IPS-NIHi7 (cell line): ENCODE results near the gene CCL27.

Experiments
- DNase-seq: peaks from one replicate; pipeline ENCODE4 v3.0.0; 2012; ENCODE audit warnings: mixed read lengths; ENCODE audit errors: extremely low spot score

The CCL27 gene

GRCh38 chr9:34684816-34685215, 22.4 kb upstream of the CCL27 start:
- DNase-seq = no peak

GRCh38 chr9:34684145-34684544, 21.7 kb upstream of the CCL27 start:
- no peak for DNase-seq

GRCh38 chr9:34675869-34676268, 13.4 kb upstream of the CCL27 start:
- no peak for DNase-seq

- DNase-seq = peak; percentile 94
These were observed 12.7 kb upstream of the CCL27 start for GRCh38 chr9:34675048-34675714.

GRCh38 chr9:34674440-34674839, 12.0 kb upstream of the CCL27 start:
- no peak for DNase-seq

GRCh38 chr9:34671307-34671706, 8.8 kb upstream of the CCL27 start:
- DNase-seq = no peak

GRCh38 chr9:34669809-34670562, 7.5 kb upstream of the CCL27 start:
- DNase-seq = no peak

GRCh38 chr9:34665381-34666250, 3.2 kb upstream of the CCL27 start:
- DNase-seq = peak; percentile 94

GRCh38 chr9:34665067-34665380, 2.6 kb upstream of the CCL27 start:
- DNase-seq = no peak

- peak; percentile 85 for DNase-seq
These were observed 2.0 kb upstream of the CCL27 start for GRCh38 chr9:34664281-34665066.

GRCh38 chr9:34663303-34663605, 797 bp upstream of the CCL27 start:
- no peak for DNase-seq

- no peak for DNase-seq
These were observed 2.7 kb downstream of the CCL27 start for GRCh38 chr9:34659592-34660253.

GRCh38 chr9:34658461-34658860, 4.0 kb downstream of the CCL27 start:
- DNase-seq = no peak

- DNase-seq = no peak
These were observed 5.5 kb downstream of the CCL27 start for GRCh38 chr9:34656992-34657391.

GRCh38 chr9:34655394-34655793, 7.1 kb downstream of the CCL27 start:
- no peak for DNase-seq

GRCh38 chr9:34654323-34655051, 8.0 kb downstream of the CCL27 start:
- no peak for DNase-seq

- DNase-seq = peak; percentile 37
These were observed 9.0 kb downstream of the CCL27 start for GRCh38 chr9:34653151-34654072.

- DNase-seq = no peak
These were observed 9.9 kb downstream of the CCL27 start for GRCh38 chr9:34652602-34653000.

- DNase-seq = peak; percentile 95
These were observed 10.4 kb downstream of the CCL27 start, which contains the start of gene IL11RA for GRCh38 chr9:34651876-34652601. Gene IL11RA (plus strand): TSS chr9:34652185. CDS start chr9:34655218, 3,033 bp downstream.
